GM19397 (cell line): ENCODE results near the gene TFR2.

Source experiments
- ATAC-seq: cut with Tn5 transposase; IDR thresholded peaks from one replicate; pipeline ENCODE4 v1.9.1; 2021; ENCODE audit warnings: mild to moderate bottlenecking, moderate library complexity; ENCODE audit not compliant: unreplicated experiment

The TFR2 gene

GRCh38 chr7:100641463-100641859, at the start of gene TFR2:
Gene TFR2, minus strand, starts transcription at chr7:100641552. Its CDS starts 43 bp downstream, at chr7:100641509.
- ATAC-seq, result no peak

GRCh38 chr7:100689230-100690135, 48.1 kb upstream of the TFR2 start:
- no peak for ATAC-seq

GRCh38 chr7:100688326-100688860, 47.0 kb upstream of the TFR2 start:
- ATAC-seq, result no peak

- ATAC-seq, result no peak
Observed at GRCh38 chr7:100687751-100688300, 46.5 kb upstream of the TFR2 start.

GRCh38 chr7:100687261-100687660, 45.9 kb upstream of the TFR2 start:
- no peak for ATAC-seq

GRCh38 chr7:100686822-100687211, 45.5 kb upstream of the TFR2 start:
- no peak for ATAC-seq

GRCh38 chr7:100686201-100686821, 45.0 kb upstream of the TFR2 start:
- no peak for ATAC-seq

GRCh38 chr7:100685631-100686145, 44.3 kb upstream of the TFR2 start:
- ATAC-seq, result no peak

- no peak for ATAC-seq
Observed at GRCh38 chr7:100685049-100685605, 43.8 kb upstream of the TFR2 start.

- ATAC-seq, result no peak
Observed at GRCh38 chr7:100684534-100685042, 43.2 kb upstream of the TFR2 start.

- no peak for ATAC-seq
Observed at GRCh38 chr7:100683659-100684533, 42.5 kb upstream of the TFR2 start.

- no peak for ATAC-seq
Observed at GRCh38 chr7:100682991-100683658, 41.8 kb upstream of the TFR2 start.

GRCh38 chr7:100682228-100682741, 40.9 kb upstream of the TFR2 start:
- no peak for ATAC-seq

GRCh38 chr7:100681491-100682227, 40.3 kb upstream of the TFR2 start:
- no peak for ATAC-seq

- no peak for ATAC-seq
Observed at GRCh38 chr7:100680576-100681271, 39.4 kb upstream of the TFR2 start.

- no peak for ATAC-seq
Observed at GRCh38 chr7:100679927-100680575, 38.7 kb upstream of the TFR2 start.

GRCh38 chr7:100679129-100679926, 38.0 kb upstream of the TFR2 start:
- ATAC-seq, result no peak
